GM18502 (cell line): Measurements from ENCODE around the gene TMEM258.

ENCODE experiments used
- ATAC-seq: cut with Tn5 transposase; IDR thresholded peaks from one replicate; pipeline ENCODE4 v1.9.1; 2021; ENCODE audit warnings: mild to moderate bottlenecking; ENCODE audit not compliant: unreplicated experiment, poor library complexity

Gene TMEM258

DNA sequence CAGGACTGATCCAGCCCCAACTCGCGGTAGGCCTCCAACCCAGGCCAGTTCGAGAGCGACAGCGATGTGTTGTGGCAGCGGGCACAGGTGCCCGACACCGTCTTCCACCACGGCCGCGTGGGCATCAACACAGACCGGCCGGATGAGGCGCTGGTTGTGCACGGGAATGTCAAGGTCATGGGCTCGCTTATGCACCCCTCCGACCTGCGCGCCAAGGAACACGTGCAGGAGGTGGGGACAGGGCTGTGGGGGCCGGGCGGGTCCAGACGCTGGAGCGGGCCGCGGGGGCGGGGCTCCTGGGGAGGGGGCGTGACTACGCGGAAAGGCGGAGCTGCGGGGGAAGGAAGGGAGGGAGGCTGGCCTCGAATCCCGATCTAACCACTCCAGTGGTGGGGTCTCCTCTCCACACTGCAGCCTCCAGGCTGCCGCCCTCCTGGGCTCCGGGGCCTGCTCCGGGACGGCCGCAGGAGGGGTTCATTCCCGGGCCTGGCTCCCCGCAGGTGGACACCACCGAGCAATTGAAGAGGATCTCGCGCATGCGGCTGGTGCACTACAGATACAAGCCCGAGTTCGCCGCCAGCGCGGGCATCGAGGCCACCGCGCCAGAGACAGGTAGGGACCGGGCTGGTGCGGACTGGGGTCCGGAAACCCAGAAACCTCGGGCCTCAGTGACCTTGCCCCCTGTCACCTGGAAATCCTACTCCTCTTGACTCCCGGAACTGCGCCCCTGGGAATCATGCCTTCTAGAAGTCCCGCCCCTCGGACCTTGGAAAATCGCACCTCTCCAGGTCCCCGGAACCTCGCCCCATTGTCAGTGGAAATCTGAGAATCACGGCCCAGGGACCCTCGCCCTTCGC, 14.9 kb downstream of the TMEM258 start:
- no peak for ATAC-seq

DNA sequence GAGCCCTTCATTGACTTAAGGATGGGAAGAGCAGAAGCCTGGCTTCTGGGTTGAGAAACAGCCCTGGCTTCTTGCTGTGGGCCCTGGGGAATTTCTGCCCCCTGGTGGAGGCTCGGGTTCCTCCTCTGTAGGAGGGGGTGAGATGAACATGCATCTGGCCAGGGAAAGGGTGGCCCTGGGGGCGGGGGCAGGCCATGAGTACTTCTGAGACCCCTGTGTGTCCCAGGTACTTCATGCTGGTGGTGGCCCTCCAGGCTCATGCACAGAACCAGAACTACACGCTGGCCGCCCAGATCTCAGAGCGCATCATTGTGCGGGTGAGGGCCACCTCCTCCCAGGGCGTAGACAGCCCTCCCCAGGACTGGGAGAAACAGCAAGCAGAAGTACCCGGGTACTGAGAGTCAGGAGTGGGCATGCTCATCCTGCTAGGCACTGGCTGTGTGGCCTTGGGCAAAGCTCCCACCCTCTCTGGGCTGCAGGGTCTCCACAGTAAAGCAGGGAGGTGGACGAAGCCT, 15.8 kb downstream of the TMEM258 start:
- no peak for ATAC-seq

DNA sequence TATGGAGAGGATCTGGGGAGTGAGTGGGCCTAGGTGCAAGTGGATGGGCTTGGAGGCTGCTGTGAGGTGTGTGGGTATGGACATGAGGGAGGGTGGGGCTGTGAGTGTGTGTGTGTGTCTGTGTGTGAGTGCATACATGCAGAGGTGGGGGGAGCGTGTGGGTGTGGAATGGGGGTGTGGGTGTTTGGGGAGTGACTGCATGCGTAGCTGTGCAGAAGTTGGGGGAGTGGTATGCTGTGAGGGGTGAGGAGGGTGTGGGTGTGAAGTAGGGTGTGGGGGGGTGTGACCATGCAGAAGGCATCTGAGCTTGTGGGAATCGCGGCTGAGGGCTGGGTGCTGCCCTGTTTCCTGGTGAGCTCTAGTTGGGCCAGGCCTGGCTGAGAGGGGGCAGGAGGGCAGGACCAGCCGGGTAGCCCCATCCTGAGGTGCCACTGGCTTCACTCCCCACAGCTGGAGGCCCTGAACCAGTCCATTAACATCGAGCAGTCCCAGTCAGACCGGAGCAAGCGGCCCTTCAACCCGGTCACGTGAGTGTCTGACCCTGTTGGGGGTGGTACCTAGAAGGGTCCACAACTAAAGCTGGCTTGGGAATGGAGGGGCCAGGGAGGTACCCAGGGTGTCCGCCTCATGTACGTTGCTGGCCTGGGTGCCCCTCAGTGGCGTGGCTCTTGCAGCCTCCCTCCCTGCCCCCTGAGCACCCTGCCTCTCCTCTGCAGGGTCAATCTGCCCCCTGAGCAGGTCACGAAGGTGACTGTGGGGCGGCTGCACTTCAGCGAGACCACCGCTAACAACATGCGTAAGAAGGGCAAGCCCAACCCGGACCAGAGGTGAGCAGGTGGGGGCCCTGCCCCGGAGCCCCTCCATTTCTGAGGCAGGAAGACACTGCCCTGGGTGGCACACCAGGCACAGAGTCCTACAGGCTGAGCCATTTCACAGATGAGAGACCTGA, 16.5 kb downstream of the TMEM258 start:
- no peak for ATAC-seq

- ATAC-seq: no peak
Measured at GRCh38 chr11:61775106-61775505, 17.3 kb downstream of the TMEM258 start.

DNA sequence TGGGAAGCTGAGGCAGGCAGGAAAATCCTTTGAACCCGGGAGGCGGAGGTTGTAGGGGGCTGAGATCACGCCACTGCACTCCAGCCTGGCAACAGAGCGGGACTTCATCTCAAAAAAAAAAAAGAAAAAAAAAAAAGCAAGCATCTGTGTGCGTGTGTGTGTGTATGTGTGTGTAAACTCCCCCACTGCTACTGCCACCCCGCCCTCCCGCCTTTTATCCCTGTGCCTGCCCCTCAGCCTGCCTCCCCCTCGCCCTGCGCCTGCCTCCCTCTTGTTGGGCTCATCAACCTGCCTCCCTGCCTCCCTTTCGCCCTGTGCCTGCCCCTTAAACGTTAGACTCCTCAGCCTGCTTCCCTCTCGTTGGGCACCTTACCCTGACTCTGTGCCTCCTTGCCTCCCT, 18.0 kb downstream of the TMEM258 start:
- ATAC-seq: no peak

- no peak for ATAC-seq
Measured at GRCh38 chr11:61773809-61774208, 18.6 kb downstream of the TMEM258 start.

DNA sequence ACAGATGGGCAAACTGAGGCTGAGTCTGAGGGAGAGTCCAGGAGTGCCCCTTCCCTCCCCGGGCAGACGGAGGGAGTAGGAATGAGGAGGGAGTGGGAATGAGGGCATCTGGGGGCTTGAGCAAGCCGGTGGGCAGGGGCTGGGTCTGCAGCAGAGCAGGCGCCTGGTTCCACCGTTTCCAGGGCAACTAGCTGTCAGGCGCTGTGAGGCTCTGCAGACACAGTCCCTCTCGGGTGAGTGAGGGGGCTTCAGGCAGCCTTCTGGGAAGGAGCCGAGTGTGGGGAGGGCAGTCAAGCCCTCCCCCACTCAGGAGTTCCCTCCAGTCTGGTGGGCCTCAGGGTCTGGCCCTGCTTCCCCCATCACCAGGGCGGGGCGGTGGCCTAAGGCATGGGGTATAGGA, 19.0 kb downstream of the TMEM258 start:
- no peak for ATAC-seq

GRCh38 chr11:61771985-61772455, 20.4 kb downstream of the TMEM258 start:
- no peak for ATAC-seq

- no peak for ATAC-seq
Measured at GRCh38 chr11:61771195-61771894, 21.1 kb downstream of the TMEM258 start.

DNA sequence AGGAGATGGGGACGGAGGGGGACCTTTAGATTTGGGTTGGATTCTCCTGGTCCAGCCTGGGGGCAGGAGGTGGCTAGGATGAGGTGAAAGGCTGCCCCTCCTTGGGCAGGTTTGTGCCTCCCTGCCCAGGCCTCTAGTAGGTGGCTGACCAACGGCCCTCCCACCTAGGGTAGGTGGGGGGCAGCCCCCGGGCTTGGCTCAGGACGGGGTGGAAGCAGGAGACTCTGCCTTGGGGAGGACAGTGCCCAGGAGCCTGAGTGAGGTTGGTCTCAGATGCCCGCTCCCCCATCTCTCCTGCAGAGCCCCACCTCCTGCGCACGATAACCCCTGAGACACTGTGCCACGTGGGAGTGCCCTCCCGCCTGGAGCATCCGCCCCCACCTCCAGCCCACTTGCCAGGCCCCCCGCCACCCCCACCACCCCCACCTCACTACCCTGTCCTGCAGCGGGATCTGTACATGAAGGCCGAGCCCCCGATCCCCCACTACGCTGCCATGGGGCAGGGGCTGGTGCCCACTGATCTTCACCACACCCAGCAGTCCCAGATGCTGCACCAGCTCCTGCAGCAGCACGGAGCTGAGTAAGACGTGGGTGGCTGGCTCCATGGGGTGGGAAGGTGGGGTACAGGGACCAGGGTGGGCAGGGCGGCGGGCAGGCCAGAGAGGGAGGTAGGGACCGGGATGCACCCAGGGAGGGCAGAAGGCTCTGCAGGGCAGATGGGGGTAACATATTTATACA, 22.3 kb downstream of the TMEM258 start:
- ATAC-seq: no peak

- no peak for ATAC-seq
Measured at GRCh38 chr11:61769169-61769920, 23.1 kb downstream of the TMEM258 start.

- no peak for ATAC-seq
Measured at GRCh38 chr11:61768376-61769076, 23.9 kb downstream of the TMEM258 start.

DNA sequence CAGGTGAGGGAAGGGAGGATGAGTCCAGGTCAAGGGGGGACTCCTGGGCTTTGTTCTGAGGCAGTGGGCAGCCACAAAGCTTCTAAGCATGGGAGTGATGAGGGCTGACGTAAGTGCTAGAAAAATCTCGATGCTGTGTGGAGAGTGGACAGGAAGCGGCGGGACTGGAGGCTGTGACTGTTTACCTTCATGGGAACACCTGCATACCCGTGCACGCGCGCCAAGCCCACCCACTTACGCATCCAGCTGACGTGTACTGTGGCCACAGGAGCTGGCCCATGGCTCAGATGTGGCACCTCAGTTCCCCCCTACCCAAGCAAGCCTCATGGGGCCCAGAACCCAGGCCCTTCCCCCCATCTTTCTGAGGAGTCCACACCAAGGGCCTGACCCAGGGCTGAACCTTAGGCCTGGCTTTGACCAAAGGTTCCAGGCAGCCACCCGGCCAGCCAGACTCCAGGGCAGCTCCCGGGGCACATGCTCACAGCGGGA, 26.0 kb downstream of the TMEM258 start:
- ATAC-seq: no peak

DNA sequence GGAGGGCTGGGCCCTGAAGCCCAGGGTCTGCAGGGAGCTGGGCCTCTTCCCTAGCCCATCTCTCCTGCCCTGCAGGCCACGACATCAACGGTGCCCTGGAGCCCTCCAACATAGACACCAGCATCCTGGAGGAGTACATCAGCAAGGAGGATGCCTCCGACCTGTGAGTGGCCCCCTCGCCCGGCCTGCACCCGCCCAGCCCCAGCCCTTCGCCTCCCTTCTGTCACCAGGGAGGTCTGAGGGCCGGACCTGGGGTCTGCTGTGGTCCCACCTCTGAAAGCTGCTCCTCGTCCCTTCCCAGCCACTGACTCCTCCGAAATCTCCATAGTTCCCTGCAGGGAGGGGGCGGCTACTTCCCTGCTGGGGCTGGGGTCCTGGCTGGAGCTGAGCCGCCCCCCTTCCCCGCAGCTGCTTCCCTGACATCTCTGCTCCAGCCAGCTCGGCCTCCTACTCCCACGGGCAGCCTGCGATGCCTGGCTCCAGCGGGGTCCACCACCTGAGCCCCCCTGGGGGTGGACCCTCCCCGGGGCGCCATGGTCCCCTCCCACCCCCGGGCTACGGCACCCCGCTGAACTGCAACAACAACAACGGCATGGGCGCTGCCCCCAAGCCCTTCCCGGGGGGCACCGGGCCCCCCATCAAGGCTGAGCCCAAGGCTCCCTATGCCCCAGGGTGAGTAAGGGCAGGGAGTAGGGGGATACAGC, 26.7 kb downstream of the TMEM258 start:
- no peak for ATAC-seq

- no peak for ATAC-seq
Measured at GRCh38 chr11:61764606-61765260, 27.7 kb downstream of the TMEM258 start.

DNA sequence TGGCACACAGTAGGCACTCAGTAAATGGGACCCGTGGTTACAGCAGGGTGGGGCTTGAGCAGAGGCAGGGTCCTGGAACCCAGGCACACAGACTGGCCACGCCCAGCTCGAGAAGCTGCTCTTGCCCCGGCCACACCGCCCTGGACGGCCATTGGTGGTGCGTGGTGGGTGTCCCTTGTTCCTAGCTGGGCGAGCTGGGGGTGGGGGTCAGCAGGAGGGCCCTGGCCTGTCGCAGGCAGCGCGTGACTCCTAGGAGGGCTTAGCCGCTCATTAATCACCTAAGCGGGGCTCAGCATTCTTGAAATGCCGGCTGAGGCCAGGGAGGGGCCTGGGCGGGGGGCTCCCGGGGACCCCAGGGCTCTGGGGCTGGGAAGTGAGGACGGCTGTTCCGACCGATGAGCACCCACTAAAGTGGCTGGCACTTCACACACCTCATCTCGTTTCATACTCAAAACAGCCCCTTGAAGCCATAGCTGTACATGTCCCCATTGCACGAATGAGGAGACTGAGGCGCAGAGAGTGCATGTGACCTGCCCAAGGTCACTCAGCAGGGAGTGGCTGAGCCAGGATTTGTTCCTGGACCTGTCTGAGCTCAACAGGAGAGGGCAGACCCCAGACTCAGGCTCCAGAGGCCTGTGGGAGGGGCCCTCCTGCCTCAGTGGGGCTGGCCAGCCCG, 28.3 kb downstream of the TMEM258 start:
- no peak for ATAC-seq

- ATAC-seq: no peak
Measured at GRCh38 chr11:61762798-61763197, 29.6 kb downstream of the TMEM258 start.
